ENCODE results near the gene UNC80.

DNA sequence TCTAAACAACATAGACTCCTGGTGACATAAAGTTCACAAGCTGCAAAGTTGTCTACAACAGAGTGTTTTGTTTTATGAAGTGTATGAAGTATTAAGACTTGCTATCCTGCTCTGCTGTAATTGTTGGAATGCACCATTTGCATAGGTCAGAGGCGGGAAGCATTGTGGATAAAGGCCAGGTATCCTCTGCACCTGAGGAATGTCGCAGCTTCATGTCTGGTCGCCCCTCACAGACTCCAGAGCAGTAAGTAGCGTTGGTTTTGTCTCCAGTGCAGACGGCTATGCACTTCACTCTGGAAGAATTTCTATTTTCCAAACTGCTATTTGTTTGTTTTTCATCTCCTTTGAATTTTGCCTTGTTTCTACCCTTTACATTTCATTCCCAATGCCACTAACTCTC is 63.1 kb downstream of the UNC80 start:
- TF ChIP-seq EZH2 (IDR thresholded peaks at IDR 0.05; ENCODE audit: borderline replicate concordance, low read depth, low read length, severe bottlenecking) = no peak
- no peak for TF ChIP-seq CTCF (IDR thresholded peaks at IDR 0.05; ENCODE audit: extremely low read depth in 1 of 2, insufficient read depth in 1 of 2, low read depth in 1 of 2, low read length in 2 of 2)
- no peak for TF ChIP-seq POLR2AphosphoS5 (IDR thresholded peaks at IDR 0.05; ENCODE audit: insufficient read depth, low read depth, low read length)
- no peak for TF ChIP-seq FOS (IDR thresholded peaks at IDR 0.05; ENCODE audit: borderline replicate concordance, insufficient read depth, low read length)
- TF ChIP-seq JUN (IDR thresholded peaks at IDR 0.05; ENCODE audit: borderline replicate concordance, insufficient read depth, insufficient read length, low read depth) = no peak
- no peak for TF ChIP-seq MYC (IDR thresholded peaks at IDR 0.05; ENCODE audit: low read depth, low read length)

Data from endothelial cell of umbilical vein (primary cell).